Fibroblast of mammary gland (primary cell): ENCODE measurements around the gene TRAPPC6A.

Experiments used
- DNase-seq: peaks from one replicate; pipeline ENCODE4 v3.0.0-alpha.2; 2010; ENCODE audit warnings: low read depth
- H3K4me3 ChIP-seq: 2 replicates; pipeline ENCODE4 v1.5.1; 2011; ENCODE audit warnings: low read depth, mild to moderate bottlenecking, low read length, moderate library complexity; ENCODE audit not compliant: control insufficient read depth
- CTCF ChIP-seq: conservative IDR thresholded peaks from 2 replicates; pipeline ENCODE4 v1.5.1; 2011; ENCODE audit warnings: low read depth, low read length, inconsistent platforms; ENCODE audit not compliant: control insufficient read depth, insufficient read depth

Gene TRAPPC6A

DNA sequence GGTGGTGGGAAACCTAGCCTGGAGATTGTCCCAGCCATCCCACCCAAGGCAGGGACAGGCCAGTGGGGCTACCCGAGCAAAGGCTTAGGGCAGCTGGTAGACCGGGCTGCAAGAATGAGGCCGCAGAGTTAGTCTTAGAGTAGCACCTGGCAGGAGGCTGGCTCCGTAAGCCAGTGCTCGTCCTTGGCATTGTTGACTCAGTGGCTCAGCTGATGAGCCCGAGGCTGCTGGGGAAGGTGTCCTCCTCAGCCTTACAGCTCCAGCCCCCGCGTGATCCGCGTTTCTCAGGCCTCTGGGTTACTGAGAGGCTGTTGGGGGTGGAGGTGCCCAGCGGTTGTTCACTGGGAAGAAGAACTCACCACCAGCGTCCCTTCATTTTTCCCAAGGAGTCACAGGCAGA, 60.4 kb downstream of the TRAPPC6A start:
- H3K4me3 ChIP-seq: no peak overlapping the region
- no peak for DNase-seq
- no peak for TF ChIP-seq CTCF

DNA sequence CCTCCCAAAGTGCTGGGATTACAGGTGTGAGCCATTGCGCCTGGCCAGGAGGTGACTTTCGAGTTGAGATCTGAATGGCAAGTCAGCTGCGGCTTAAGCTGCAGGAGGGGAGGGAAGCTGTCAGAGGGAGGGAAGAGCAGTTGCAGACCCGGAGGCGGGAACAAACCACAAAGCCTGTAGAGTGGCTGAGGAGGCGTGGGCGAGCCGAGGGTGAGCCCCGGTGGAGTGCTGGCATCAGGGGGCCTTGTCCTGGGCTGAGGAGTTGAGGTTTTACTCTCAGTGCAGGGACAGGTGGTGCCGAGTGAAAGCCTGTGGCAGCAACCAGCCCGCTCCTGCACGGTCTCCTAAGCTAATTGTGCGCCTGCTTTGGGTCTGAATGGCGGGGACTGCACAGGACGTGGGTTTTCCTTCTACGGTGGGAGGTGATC, 60.9 kb downstream of the TRAPPC6A start:
- DNase-seq: peak; percentile 31
- no peak overlapping the region for H3K4me3 ChIP-seq

GRCh38 chr19:45115809-45116615, 62.0 kb downstream of the TRAPPC6A start:
- H3K4me3 ChIP-seq: no peak overlapping the region
- DNase-seq: no peak
- no peak for TF ChIP-seq CTCF

More for the DNA sequence above, 60.9 kb downstream of the TRAPPC6A start:
- TF ChIP-seq CTCF: no peak

- TF ChIP-seq CTCF: no peak
- no peak overlapping the region for H3K4me3 ChIP-seq
- DNase-seq: no peak
Measured at GRCh38 chr19:45114116-45114515, 63.9 kb downstream of the TRAPPC6A start.

GRCh38 chr19:45113628-45114027, 64.4 kb downstream of the TRAPPC6A start:
- DNase-seq: no peak
- TF ChIP-seq CTCF: no peak
- H3K4me3 ChIP-seq: no peak overlapping the region
